HepG2 (cell line): ENCODE results near the gene SMOC1. TPM values are rescaled to one million over a fixed set of nuclear protein-coding genes. Genes with fewer than 3 reads are reported as not detected.

Experiments
- ATAC-seq: fragments of 200-7000 bp; cut with Tn5 transposase; 3 replicates; pipeline ENCODE4 v1.9.1; 2020; ENCODE audit warnings: mild to moderate bottlenecking, moderate library complexity
- BruUV-seq: library from RNA; stranded (reverse); fragments of 400-500 nt; replicated peaks from 2 replicates; lab custom pipeline; 2021; lab: Mats Ljungman, UMichigan
- CTCF ChIA-PET: fragments of 300-600 bp; formaldehyde crosslinking; extraction: SDS; loops from one replicate; lab custom pipeline; 2021; ENCODE audit warnings: low total read pairs, inconsistent platforms, low intra/inter-chr PET ratio; lab: Yijun Ruan, JAX
- POLR2A ChIA-PET: fragments of 350-600 bp; sonication (Branson Sonifier 250); formaldehyde crosslinking; loops from one replicate; lab custom pipeline; 2020; ENCODE audit warnings: antibody characterized with exemption, inconsistent platforms; lab: Yijun Ruan, JAX
- DNase-seq: peaks from one replicate; pipeline ENCODE4 v3.0.0-alpha.2; 2015; ENCODE audit warnings: low spot score
- FAIRE-seq: peaks from 3 replicates; lab custom pipeline; 2011; peaks lifted over from hg19 to GRCh38; lab: Jason Lieb, UNC
- H2AFZ ChIP-seq: one replicate; pipeline ENCODE4 v1.6.1; 2011; ENCODE audit warnings: low read length, inconsistent platforms
- H3K27ac ChIP-seq: fragments of 300-600 bp; 3 replicates; pipeline ENCODE4 v1.8.0; 2011; ENCODE audit warnings: mixed run types, mild to moderate bottlenecking, mixed read lengths, low read length, inconsistent platforms; ENCODE audit not compliant: insufficient read depth; ENCODE audit errors: extremely low read length
- H3K27me3 ChIP-seq, 2 experiments: fragments of 200-600 bp in 1 of 2; 2 replicates in 1 of 2; 3 replicates in 1 of 2; pipeline versions ENCODE4 v1.6.0 to v1.8.0; 2011; ENCODE audit warnings: low read length in 2 of 2, mild to moderate bottlenecking in 2 of 2, moderate library complexity in 2 of 2, inconsistent platforms in 1 of 2; ENCODE audit not compliant: insufficient read depth in 2 of 2, control insufficient read depth in 1 of 2
- H3K36me3 ChIP-seq, 2 experiments: fragments of 200-600 bp in 1 of 2; replicated peaks in 1 of 2; 2 replicates in 1 of 2; 3 replicates in 1 of 2; pipeline versions ENCODE4 v1.5.1 to v1.8.0; 2011; ENCODE audit warnings: low read length in 2 of 2, inconsistent platforms in 1 of 2; ENCODE audit not compliant: insufficient read depth in 2 of 2, control insufficient read depth in 1 of 2
- H3K4me1 ChIP-seq: 2 replicates; pipeline ENCODE4 v1.5.1; 2012; ENCODE audit warnings: low read length, inconsistent platforms; ENCODE audit not compliant: insufficient read depth
- H3K4me2 ChIP-seq: 2 replicates; pipeline ENCODE4 v1.6.0; 2011; ENCODE audit warnings: low read depth, low read length, inconsistent platforms
- H3K4me3 ChIP-seq, 3 experiments: fragments of 200-600 bp in 1 of 3; sonication (generic), shearing (Covaris generic) in 1 of 3; replicated peaks in 1 of 3; 2 replicates each; pipeline ENCODE4 v1.5.1; 2011 to 2016; ENCODE audit warnings: low read length in 3 of 3, inconsistent platforms in 2 of 3, low read depth in 2 of 3, mild to moderate bottlenecking in 2 of 3, control low read depth in 1 of 3, mixed read lengths in 1 of 3; ENCODE audit not compliant: insufficient read depth in 1 of 3
- H3K79me2 ChIP-seq: one replicate; pipeline ENCODE4 v1.6.1; 2011; ENCODE audit warnings: low read length, inconsistent platforms; ENCODE audit not compliant: insufficient read depth
- H3K9ac ChIP-seq: 2 replicates; pipeline ENCODE4 v1.6.0; 2011; ENCODE audit warnings: mild to moderate bottlenecking, low read depth, low read length, inconsistent platforms; ENCODE audit not compliant: insufficient read depth
- H3K9me3 ChIP-seq: 2 replicates; pipeline ENCODE4 v1.5.1; 2012; ENCODE audit warnings: mild to moderate bottlenecking, low read length
- H4K20me1 ChIP-seq: 2 replicates; pipeline ENCODE4 v1.6.0; 2011; ENCODE audit warnings: inconsistent platforms, mild to moderate bottlenecking, low read length, moderate library complexity; ENCODE audit not compliant: insufficient read depth
- ATF7-NPFF ChIP-seq: sonication (generic); formaldehyde crosslinking; IDR thresholded peaks from 2 replicates; pipeline ENCODE4 v1.8.1; 2023; ENCODE audit warnings: mild to moderate bottlenecking, low read depth, missing genetic modification reagents, moderate library complexity
- CBFB ChIP-seq: sonication (generic); formaldehyde crosslinking; IDR thresholded peaks from 2 replicates; pipeline ENCODE4 v1.4.0; 2020; ENCODE audit warnings: missing genetic modification reagents
- CCAR2 ChIP-seq: fragments of 200-400 bp; formaldehyde crosslinking; optimal IDR thresholded peaks from 2 replicates; pipeline ENCODE3; 2018; ENCODE audit warnings: low read depth, mild to moderate bottlenecking, low read length, moderate library complexity
- FOSL1 ChIP-seq: sonication (generic); formaldehyde crosslinking; IDR thresholded peaks from 2 replicates; pipeline ENCODE4 v1.9.0; 2021; ENCODE audit warnings: missing genetic modification reagents, borderline replicate concordance
- HNF4A ChIP-seq: sonication (generic); formaldehyde crosslinking; IDR thresholded peaks from 2 replicates; pipeline ENCODE4 v1.4.0; 2020; ENCODE audit warnings: missing genetic modification reagents
- KLF13 ChIP-seq: sonication (generic); formaldehyde crosslinking; IDR thresholded peaks from 2 replicates; pipeline ENCODE4 v1.4.0; 2020; ENCODE audit warnings: mild to moderate bottlenecking, missing genetic modification reagents
- MED1 ChIP-seq: sonication (generic); formaldehyde crosslinking; IDR thresholded peaks from 2 replicates; pipeline ENCODE4 v1.4.0; 2020; ENCODE audit warnings: missing genetic modification reagents
- MIXL1 ChIP-seq: IDR thresholded peaks from 2 replicates; pipeline ENCODE4 v1.6.1; 2016
- NFKBIZ ChIP-seq: IDR thresholded peaks from 2 replicates; pipeline ENCODE4 v1.6.1; 2018; ENCODE audit warnings: missing genetic modification reagents, missing compliant biosample characterization
- RORA ChIP-seq: sonication (generic); formaldehyde crosslinking; IDR thresholded peaks from 2 replicates; pipeline ENCODE4 v1.5.0; 2020; ENCODE audit warnings: mild to moderate bottlenecking, missing genetic modification reagents, moderate library complexity
- ZFX ChIP-seq: sonication (generic); formaldehyde crosslinking; IDR thresholded peaks from 2 replicates; pipeline ENCODE4 v1.4.0; 2020; ENCODE audit warnings: mild to moderate bottlenecking, low read depth, missing genetic modification reagents, moderate library complexity
- ZNF121 ChIP-seq: sonication (generic); formaldehyde crosslinking; IDR thresholded peaks from 2 replicates; pipeline ENCODE4 v1.5.0; 2020; ENCODE audit warnings: mild to moderate bottlenecking, missing genetic modification reagents
- ZNF264 ChIP-seq: sonication (generic); formaldehyde crosslinking; IDR thresholded peaks from 2 replicates; pipeline ENCODE4 v1.4.0; 2020; ENCODE audit warnings: missing genetic modification reagents
- ZNF563 ChIP-seq: sonication (generic); formaldehyde crosslinking; IDR thresholded peaks from 2 replicates; pipeline ENCODE4 v1.8.0; 2022; ENCODE audit warnings: mild to moderate bottlenecking, moderate library complexity, missing genetic modification reagents
- ZNF629 ChIP-seq: sonication (generic); formaldehyde crosslinking; conservative IDR thresholded peaks from 2 replicates; pipeline ENCODE4 v1.5.0; 2020; ENCODE audit warnings: missing genetic modification reagents
- ZNF687 ChIP-seq: sonication (generic); formaldehyde crosslinking; IDR thresholded peaks from 2 replicates; pipeline ENCODE4 v1.5.1; 2020; ENCODE audit warnings: mild to moderate bottlenecking, missing genetic modification reagents, moderate library complexity
- WGBS: methylation state at CpG from one replicate; pipeline ENCODE4 v1.1.6; 2017; ENCODE audit warnings: low lambda C conversion rate; 5-methylcytosine and 5-hydroxymethylcytosine counted together
- in situ Hi-C: cut with HindIII; loops from 2 replicates; pipeline ENCODE4 v1.10.0; 2017; ENCODE audit warnings: low pct_unique_long_range_greater_than_20kb; ENCODE audit not compliant: extremely low pct_ligation_motif_present
- intact Hi-C: fragments of 100-400 bp; cut with micrococcal nuclease; formaldehyde crosslinking; loops from one replicate; pipeline ENCODE4 v1.10.0; 2022; ENCODE audit not compliant: unreplicated experiment
- polyA plus RNA-seq, 8 experiments: library from polyadenylated mRNA; depleted of rRNA in 3 of 8; stranded (reverse) in 7 of 8; unstranded in 1 of 8; fragments of >200 nt; fragmentation: Illumina TruSeq in 4 of 8; extraction: Trizol in 4 of 8; gene quantifications; 2 replicates each; pipeline versions ENCODE4 v1.2.1 to v1.2.3, GENCODE V29; 2011 to 2016; ENCODE audit warnings: low read depth in 4 of 8, missing spikeins in 1 of 8, mixed read lengths in 1 of 8; ENCODE audit not compliant: insufficient read depth in 1 of 8
- total RNA-seq, 5 experiments: library from RNA; depleted of rRNA; stranded (reverse); fragments of >200 nt; fragmentation: Illumina TruSeq; extraction: Trizol; gene quantifications; 2 replicates each; pipeline ENCODE4 v1.2.3, GENCODE V29; 2016; ENCODE audit warnings: low read depth in 1 of 5

Gene SMOC1
- total and polyA plus RNA-seq, 2 of the 13 experiments (the other 11 are each of a cell fraction or from before 2014, with no cell fraction given) = 17.8 to 35.6 TPM

GRCh38 chr14:70000601-70001000 lies 121.4 kb downstream of the SMOC1 start:
- no peak for TF ChIP-seq MIXL1 (CRISPR knock-in tag)
- no peak for TF ChIP-seq ZNF563 (CRISPR knock-in tag)
- TF ChIP-seq CCAR2 = no peak
- TF ChIP-seq KLF13 (CRISPR knock-in tag) = no peak
- TF ChIP-seq ATF7-NPFF (CRISPR knock-in tag) = no peak
- TF ChIP-seq NFKBIZ (CRISPR knock-in tag) = no peak
- TF ChIP-seq CBFB (CRISPR knock-in tag) = no peak
- TF ChIP-seq RORA (CRISPR knock-in tag) = no peak
- no peak for TF ChIP-seq MED1 (CRISPR knock-in tag)
- WGBS = 97% methylated on average over 7 of the region's 7 CpGs
- Histone ChIP-seq H3K4me3 (no peak overlapping the region), H3K79me2 (no peaks in the 10 kb centered on the region), H3K9me3 (no peaks in the 10 kb centered on the region), H4K20me1 (no peaks in the 10 kb centered on the region), H3K27me3 (no peaks in the 10 kb centered on the region), H3K4me1 (peaks cover 63% of the 10 kb centered on the region), H2AFZ (no peak overlapping the region), H3K4me2 (no peak overlapping the region), H3K9ac (no peak overlapping the region), H3K27ac (no peak overlapping the region), H3K36me3 (peaks cover 0 to 2% of the 10 kb centered on the region in 2 experiments; a peak in 2 of 5 replicates)
- intact Hi-C loops (no loop called here), in situ Hi-C loops (loop anchor here (25.0 kb wide), 1 partner anchor 413 kb away; no protein-coding TSS in a partner anchor)
- no TSS peak for BruUV-seq
- no peak for FAIRE-seq
- CTCF ChIA-PET = no interaction called here
- POLR2A ChIA-PET = no interaction called here
- DNase-seq = no peak
- ATAC-seq = no peak

GRCh38 chr14:70002589-70003346 lies 123.6 kb downstream of the SMOC1 start:
- FAIRE-seq = peak; percentile 8
- Histone ChIP-seq H3K4me1 (peaks cover 73% of the 10 kb centered on the region), H4K20me1 (no peaks in the 10 kb centered on the region), H3K27ac (peak overlapping the region; percentile 48), H3K36me3 (peaks cover 0 to 2% of the 10 kb centered on the region in 2 experiments; a peak in 2 of 5 replicates), H3K9ac (no peak overlapping the region), H2AFZ (no peak overlapping the region), H3K9me3 (no peaks in the 10 kb centered on the region), H3K4me2 (peak overlapping the region; percentile 43), H3K27me3 (no peaks in the 10 kb centered on the region), H3K79me2 (no peaks in the 10 kb centered on the region), H3K4me3 (no peak overlapping the region)
- DNase-seq = peak; percentile 59
- BruUV-seq = no TSS peak
- POLR2A ChIA-PET = no interaction called here
- 78% methylated on average over 6 of the region's 6 CpGs for WGBS
- ATAC-seq = no peak
- intact Hi-C loops (no loop called here), in situ Hi-C loops (loop anchor here (25.0 kb wide), 1 partner anchor 415 kb away; no protein-coding TSS in a partner anchor)
- CTCF ChIA-PET = no interaction called here
- peak; percentile 87 for TF ChIP-seq HNF4A (CRISPR knock-in tag)
- TF ChIP-seq ZNF687 (CRISPR knock-in tag) = peak; percentile 30; the same call in 1 of the 2 replicates
- TF ChIP-seq FOSL1 (CRISPR knock-in tag) = no peak
- TF ChIP-seq ZNF264 = peak; percentile 39; the same call in 1 of the 2 replicates
- TF ChIP-seq ZNF629 (CRISPR knock-in tag) = no peak
- TF ChIP-seq ZNF121 (CRISPR knock-in tag) = peak; percentile 61; the same call in 1 of the 2 replicates
- peak; percentile 38 for TF ChIP-seq ZFX (CRISPR knock-in tag)
